ENCODE measurements around the gene FHL1.
"Not testable (repeated sequence)": the region's sequence is repeated elsewhere in the genome, so short reads cannot be mapped to it uniquely, and the experiment has no call there.

The FHL1 gene

GRCh38 chrX:136147315-136147901, at the start of gene FHL1:
Gene FHL1, plus strand, starts transcription at chrX:136147533.
- DNase-seq (ENCODE audit: low read depth) = peak; percentile 53

DNA sequence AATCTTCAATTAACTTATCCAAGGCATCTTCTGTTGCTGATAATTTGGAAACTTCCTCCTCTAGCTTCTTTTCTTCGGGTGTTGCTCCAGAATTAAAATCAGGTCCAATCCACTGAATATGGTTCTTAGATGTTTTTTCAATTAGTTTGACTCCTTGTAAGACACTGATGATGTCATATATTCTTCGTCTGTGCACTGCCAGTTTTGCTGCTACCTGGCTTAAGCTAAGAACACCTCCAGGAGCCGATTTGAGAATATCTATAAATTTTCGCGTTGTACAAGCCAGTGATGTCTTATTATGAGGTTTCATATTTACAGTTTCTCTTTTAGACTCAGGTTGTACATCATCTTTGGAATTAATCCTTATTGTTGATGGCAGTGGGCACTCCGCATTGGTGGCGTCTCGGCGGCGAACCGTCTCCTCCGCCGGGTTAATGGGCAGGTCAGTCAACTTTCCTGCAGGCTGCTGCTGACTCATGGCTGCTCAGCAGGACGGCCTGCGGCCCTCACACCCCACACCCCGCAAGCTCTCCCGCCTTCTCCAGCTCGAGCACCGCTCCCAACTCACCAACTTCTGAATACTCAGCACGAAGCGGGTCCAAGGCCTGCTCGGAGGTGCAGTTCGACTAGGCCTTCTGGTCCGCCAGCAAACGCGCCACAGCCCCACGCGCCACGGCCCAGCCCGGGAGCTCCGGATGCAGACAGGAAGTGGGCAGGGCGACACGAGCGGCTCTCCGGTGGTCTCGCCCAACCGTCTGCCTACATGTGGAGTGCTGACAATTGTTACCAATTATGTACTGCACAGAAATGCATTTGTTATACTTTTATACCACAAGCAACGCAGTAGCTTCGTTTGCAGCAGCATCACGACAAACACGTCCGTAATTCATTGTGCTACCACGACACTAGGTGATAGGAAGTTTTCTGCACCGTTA, 49.2 kb upstream of the FHL1 start:
- DNase-seq (ENCODE audit: low read depth) = no peak

DNA sequence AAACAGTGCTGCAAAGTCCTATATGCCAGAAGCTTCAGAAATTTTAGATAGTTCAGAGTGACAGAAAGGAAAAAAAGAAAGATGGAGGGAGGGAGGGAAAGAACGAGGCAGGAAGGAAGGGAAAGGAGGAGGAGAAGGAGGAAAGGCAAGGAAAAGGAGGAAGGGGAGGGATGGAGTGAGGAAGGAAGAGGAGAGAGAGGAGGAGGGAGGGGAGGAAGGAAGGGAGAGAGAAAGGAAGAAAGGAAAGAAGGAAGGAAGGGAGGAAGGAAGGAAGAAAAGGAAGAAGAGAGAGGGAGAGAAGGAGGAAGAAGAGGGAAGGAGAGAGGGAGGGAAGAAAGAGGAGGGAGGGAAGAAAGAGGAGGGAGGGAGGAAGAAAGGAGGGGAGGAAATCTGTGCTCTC, 42.4 kb upstream of the FHL1 start:
- DNase-seq (ENCODE audit: low read depth) = no peak

GRCh38 chrX:136106920-136107528, 40.3 kb upstream of the FHL1 start:
- no peak for DNase-seq (ENCODE audit: low read depth)

- DNase-seq (ENCODE audit: low read depth) = not testable (repeated sequence)
Measured at GRCh38 chrX:136108905-136109304, 38.4 kb upstream of the FHL1 start.

- DNase-seq (ENCODE audit: low read depth) = no peak
Measured at GRCh38 chrX:136112286-136112685, 35.0 kb upstream of the FHL1 start.

- no peak for DNase-seq (ENCODE audit: low read depth)
Measured at GRCh38 chrX:136112778-136113177, 34.6 kb upstream of the FHL1 start.

DNA sequence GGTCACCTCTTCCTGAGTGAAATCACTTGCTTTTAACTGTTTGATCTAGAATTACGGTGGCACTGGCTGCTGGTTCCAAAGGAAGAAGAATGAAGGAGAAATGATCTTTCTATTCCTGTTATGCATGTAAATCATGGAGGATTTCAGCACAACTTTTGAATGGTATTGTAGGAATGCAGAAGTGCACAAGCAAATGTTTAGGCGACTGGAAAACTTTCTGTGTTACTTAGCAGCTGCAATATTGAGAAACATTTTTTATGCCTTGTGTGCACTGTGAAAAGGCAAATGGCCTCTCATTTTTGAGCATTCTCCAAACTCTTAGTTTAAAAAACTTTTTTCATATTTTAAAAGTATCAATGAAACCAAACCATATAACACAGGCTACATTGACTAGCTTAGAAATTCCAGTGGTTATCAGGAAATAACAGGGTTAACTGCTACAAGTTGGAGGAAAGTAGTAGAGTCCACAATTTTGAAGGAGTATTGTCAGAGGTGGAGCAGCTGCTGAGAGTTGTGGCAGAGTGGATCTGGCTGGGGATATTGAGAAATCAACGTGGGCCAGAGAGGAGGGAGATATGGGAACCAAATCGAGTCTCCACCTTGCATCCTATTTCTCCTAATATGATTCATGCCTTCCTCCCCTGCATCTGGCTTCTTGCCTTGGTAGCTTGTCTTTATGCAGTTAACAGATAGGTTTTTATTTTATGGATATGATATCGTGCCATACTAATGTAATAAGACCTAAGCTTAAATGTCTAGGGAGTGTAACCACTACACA, 32.0 kb upstream of the FHL1 start:
- DNase-seq (ENCODE audit: low read depth) = no peak

- DNase-seq (ENCODE audit: low read depth) = no peak
Measured at GRCh38 chrX:136115904-136116297, 31.4 kb upstream of the FHL1 start.

DNA sequence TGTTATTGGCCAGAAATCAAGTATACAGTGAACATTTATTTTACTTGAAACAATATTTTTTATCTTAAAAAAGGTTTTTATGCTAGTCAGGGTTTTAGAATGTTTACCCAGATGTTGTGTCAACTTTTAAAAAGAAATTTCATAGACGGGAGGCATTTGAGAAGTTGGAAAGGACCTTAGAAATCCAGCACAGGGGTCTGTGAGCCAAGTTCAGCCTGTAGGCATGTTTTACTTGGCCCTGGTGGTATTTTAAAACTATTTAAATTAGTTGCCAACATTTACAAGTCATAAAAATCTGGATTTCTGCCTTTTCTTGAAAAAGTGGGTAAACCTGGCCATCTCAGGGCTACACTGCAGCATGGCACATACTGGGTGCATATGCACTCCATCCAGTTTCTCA, 25.5 kb upstream of the FHL1 start:
- DNase-seq (ENCODE audit: low read depth) = no peak

DNA sequence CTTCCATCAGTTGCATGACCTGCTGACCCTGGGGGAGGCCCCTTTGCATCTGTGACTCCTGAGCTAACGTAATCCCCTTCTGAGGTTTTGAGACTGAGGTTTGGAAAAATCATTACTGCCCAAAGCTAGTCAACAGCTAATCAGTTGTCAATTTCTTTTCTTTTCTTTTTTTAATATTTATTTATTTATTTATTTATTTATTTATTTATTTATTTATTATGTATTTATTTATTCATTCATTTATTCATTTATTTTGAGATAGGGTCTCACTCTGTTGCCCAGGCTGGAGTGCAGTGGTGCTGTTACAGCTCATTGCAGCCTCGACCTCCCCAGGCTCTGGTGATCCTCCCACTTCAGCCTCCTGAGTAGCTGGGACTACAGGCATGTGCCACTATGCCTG, 25.1 kb upstream of the FHL1 start:
- no peak for DNase-seq (ENCODE audit: low read depth)

DNA sequence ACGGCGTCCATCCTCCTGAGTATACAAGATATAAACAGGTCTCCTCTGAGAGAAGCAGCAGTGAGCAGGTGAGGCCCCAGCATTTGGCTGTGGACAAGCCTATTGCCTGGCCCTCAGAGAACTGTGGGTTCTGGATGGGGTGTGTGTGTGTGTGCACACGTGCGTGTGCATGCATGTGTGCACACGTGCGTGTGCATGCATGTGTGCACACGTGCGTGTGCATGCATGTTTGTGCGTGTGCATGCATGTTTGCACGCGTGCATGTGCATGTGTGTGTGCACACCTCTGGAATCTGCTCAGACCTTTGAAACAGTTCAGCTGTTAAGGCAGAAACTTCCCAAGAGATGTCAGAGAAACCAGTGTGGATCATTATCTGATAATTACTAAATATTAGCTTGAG, 22.2 kb upstream of the FHL1 start:
- DNase-seq (ENCODE audit: low read depth) = no peak

- DNase-seq (ENCODE audit: low read depth) = no peak
Measured at GRCh38 chrX:136126371-136126770, 21.0 kb upstream of the FHL1 start.

- DNase-seq (ENCODE audit: low read depth) = no peak
Measured at GRCh38 chrX:136126872-136127406, 20.4 kb upstream of the FHL1 start.

GRCh38 chrX:136128743-136129142, 18.6 kb upstream of the FHL1 start:
- no peak for DNase-seq (ENCODE audit: low read depth)

GRCh38 chrX:136130931-136131833, 16.2 kb upstream of the FHL1 start:
- no peak for DNase-seq (ENCODE audit: low read depth)

DNA sequence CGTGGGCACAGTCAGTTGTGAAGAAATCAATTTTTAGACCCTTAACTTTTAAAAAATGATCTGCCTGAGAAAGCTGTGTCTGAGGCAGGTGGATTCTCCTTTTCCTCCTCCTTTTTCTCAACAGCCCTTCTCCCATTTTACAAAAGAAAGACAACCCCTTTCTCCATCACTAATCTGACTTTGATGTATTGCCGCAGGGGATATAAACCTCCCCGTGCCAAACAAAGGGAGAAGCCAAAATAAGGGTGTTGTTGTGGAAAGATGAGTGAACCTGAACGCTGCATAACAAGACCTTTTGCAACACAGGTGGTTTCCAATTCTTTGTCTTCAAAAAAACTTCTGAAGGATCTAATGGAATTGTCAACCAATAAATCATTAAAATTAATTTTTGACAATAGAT, 8.4 kb upstream of the FHL1 start:
- DNase-seq (ENCODE audit: low read depth) = no peak

GRCh38 chrX:136141569-136141968, 5.8 kb upstream of the FHL1 start:
- DNase-seq (ENCODE audit: low read depth) = no peak

GRCh38 chrX:136142592-136142991, 4.7 kb upstream of the FHL1 start:
- no peak for DNase-seq (ENCODE audit: low read depth)

GRCh38 chrX:136143711-136144110, 3.6 kb upstream of the FHL1 start:
- DNase-seq (ENCODE audit: low read depth) = no peak
